DMS79 (cell line): ENCODE results near the gene SMIM21.
A peak's percentile ranks its signal among the peaks of the same experiment; 100 is the strongest.

Source experiments
- DNase-seq: peaks from one replicate; lab custom pipeline; 2025; lab: John Stamatoyannopoulos, UW

SMIM21 gene

GRCh38 chr18:75427603-75428002, at the start of gene SMIM21:
Gene SMIM21, minus strand, starts transcription at chr18:75427703. Its CDS starts 140 bp downstream, at chr18:75427563.
- no peak for DNase-seq

DNA sequence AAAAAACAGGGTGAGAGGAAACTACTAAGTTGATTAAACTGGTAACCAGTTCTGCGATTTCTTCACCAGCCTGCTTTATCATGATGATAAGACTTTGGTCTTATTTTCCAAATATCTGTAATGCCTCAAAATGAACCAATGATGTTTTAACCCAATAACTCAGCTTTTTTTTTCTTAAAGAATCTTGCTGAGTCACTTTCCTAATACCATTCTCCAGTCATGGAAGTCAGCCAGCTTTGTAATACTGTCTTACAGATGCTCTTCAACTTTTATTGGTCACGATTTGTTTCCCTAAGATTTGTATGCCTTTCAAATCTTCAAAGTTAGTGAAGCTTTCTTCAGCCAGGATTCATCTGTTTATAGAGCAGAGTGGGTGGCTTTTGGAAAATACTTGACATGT, 47.7 kb upstream of the SMIM21 start:
- peak; percentile 20 for DNase-seq

- no peak for DNase-seq
Measured at GRCh38 chr18:75474332-75474731, 46.8 kb upstream of the SMIM21 start.

DNA sequence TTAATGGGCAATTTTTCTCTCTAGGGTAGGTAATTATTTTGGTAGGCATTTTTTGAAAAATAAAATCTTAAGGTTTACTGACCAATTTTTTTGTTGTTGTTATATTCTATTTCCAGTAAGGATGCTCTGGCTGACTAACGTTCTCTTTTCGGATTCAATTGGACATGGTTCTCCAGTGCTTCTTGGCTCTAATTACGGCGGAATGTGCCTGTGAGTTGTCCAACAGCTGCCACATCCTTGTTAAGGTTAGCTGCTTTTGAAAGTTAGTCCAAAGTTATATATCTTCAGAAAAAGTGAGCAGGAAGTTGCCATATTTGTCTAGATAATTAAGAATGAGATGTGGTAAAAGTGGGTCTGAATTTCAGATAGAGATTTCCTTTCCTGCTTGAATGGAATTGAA, 45.8 kb upstream of the SMIM21 start:
- no peak for DNase-seq

DNA sequence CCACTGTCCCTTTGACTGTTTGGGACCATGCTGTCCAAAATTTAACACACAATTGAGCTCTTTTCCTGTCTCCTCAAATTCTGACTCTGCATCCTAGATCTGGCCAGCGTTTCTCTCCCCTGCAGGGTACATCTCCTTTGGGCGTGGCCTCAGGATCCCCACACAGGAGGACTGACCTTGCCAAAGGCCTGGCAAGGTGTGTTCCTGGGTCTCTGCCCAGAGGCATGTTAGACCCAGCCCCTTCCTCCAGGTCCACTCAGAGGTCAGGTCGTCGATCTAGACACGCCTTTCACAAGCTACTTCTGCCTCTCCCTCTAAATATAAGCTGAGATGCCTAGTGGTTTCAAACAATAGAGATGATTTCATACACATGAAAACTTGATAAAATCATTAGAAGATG, 45.4 kb upstream of the SMIM21 start:
- no peak for DNase-seq

GRCh38 chr18:75472396-75472795, 44.9 kb upstream of the SMIM21 start:
- DNase-seq: no peak

GRCh38 chr18:75471850-75472249, 44.3 kb upstream of the SMIM21 start:
- DNase-seq: no peak

GRCh38 chr18:75467851-75468250, 40.3 kb upstream of the SMIM21 start:
- no peak for DNase-seq

DNA sequence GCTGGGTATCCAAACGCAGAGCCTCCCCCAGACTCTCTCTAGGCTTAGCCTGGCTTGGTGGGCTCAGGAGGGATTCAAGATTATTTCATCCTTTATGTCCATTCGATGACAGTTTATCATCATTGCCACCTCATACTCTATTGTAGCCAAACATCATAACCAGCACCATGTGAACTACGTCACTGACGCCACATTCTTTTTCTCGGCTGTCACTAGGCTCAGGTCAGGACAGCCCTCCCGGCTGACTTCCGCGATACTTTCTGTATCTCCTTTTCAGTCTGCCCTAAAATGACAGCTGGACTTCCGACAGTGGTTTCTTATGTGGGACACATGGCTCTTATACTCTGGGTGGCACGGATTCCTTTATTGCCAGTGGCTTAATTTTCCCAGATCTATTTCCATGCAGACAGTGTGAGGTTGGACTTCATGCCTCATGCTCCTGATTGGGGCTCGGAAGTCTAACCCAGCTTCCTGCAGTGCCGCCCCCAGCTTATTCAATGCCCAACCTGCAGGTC, 39.8 kb upstream of the SMIM21 start:
- no peak for DNase-seq

DNA sequence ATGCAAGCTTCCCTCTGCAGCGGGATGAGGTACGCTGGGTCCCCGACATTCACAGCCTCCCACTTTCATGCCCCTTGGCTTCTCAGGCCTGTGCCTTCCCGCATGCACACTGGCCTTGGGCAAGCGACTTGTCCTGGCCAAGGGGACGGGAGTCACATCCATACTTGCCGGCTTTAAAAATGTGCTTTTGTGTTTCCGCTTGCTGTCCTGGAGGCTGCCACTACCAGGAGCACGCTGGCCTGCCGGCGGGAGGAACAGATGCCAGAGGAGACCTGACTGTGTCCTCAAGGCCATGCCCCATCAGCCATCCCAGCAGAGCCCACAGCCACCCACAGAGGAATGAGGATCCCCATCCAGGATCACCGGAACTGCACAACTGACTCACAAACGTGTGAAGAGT, 36.9 kb upstream of the SMIM21 start:
- DNase-seq: no peak

- DNase-seq: no peak
Measured at GRCh38 chr18:75462178-75462832, 34.8 kb upstream of the SMIM21 start.

GRCh38 chr18:75456199-75456631, 28.7 kb upstream of the SMIM21 start:
- no peak for DNase-seq

DNA sequence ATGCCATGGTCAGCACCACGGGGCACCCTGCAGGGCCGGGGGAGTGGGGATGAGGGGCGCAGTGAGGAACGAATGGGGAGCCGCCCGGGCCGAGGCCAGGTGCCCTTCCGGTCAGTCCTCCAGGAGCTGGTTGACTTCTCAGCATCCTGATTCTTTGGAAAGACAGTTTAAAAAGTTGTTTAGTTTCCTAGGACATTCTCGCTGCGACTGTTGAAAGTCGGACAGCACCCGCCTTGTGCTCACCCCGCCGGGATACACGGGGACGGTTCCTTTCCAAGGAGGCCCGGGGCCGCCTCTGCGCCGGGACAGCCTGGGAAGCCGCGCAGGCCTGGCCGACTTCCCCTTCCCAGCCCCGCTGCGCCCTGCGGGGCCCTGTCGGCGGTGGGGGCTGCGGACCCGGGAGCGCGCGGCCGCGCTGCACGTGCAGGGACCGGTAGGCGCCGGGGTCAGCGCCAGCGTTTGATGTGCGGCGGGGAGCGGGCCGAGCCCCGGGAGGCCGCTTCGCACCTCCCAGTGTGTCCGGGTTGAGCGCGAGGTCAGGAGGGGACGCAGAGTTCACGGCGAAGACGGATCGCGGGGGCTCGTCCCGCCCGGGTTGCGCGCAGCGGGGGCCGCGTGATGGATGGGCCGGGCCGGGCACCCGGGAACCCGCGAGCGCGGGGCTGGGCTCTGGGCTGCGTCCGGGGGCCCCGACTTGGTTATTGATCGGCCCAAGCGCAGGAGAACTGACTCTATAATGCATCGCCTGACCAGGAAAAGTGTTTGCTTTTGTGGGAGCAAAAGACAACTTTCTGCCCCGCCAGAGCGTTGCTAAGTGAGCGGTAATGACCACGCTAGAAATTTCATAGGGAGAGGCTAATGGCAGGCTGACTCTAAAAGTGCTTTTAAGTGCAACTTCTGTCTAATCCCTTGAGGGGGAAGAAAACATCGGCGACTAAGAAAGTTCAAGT, 28.0 kb upstream of the SMIM21 start:
- peak; percentile 5 for DNase-seq

DNA sequence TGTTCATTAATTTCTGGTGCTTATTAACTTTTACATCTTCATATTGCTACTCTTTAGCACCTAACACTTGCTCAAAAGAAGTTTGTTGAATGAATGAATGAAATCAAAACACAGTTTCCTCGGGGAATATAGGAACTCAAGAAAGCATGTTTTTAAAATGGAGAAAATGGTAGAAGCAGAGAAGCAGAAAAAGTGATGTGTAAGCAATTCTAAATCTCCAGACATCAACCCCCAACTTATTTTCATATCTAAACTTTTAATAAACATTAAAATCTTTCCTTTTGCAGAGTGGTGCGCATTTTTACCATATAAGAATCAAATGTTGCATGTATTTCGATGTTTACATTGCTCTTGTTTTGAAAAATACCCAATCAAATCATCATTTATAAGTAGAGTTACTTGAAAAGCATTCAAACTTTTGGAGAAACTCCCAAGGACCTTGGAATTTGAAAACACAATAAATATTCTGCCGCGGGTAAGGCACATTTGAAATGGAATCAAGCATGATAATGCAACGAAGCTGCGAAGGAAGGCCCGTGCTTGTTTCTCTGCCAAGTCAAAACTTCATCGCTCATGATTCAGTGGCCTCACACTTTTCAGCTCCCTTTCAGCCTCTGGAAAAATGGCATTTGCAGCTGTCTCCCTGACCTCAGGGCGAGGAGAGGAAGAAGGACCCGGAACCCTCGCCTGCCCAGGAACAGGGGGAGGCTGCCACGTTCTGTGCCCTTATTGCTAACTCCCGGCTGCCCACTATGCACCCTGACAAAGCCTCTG, 26.7 kb upstream of the SMIM21 start:
- DNase-seq: no peak

- no peak for DNase-seq
Measured at GRCh38 chr18:75450906-75451305, 23.4 kb upstream of the SMIM21 start.

- DNase-seq: no peak
Measured at GRCh38 chr18:75441896-75442295, 14.4 kb upstream of the SMIM21 start.

DNA sequence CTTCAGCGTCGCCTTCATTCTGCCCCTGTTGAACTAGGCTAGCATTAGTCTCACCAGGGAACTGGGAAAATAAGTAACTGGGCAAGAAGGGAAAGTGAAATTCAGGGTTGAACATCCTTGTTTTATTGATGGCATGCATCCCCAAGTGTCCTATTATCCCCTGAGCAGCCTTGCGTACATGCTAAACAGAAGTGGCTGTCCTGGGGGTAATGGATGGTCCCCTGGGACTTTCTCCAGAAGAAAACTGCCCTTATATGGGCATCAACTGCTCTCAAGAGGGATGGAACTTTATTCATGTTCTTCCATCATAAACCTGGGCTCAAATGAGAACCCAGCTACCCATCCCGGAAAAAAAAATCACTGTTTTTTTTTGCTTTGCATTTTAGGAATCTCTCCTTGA, 11.8 kb upstream of the SMIM21 start:
- DNase-seq: no peak

DNA sequence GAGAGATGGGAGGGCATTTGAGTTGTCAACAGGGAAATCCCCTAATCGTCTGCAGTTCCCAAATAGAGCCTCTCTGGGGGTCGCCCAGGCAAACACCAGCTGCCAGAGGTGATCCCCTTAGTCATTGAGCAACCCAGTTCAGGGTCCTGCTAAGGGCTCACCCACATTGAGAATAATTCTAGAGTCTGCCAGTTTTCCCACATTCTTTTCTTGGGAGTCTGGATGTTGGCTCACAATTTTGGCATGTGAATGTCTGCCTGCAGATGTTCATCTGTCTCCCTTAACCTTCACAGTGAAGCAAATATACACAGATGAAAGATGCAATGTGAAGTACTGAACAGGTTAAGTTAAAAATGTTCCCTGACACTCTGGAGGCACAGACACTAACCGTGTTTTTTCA, 11.4 kb upstream of the SMIM21 start:
- DNase-seq: no peak

- no peak for DNase-seq
Measured at GRCh38 chr18:75437979-75438378, 10.5 kb upstream of the SMIM21 start.

DNA sequence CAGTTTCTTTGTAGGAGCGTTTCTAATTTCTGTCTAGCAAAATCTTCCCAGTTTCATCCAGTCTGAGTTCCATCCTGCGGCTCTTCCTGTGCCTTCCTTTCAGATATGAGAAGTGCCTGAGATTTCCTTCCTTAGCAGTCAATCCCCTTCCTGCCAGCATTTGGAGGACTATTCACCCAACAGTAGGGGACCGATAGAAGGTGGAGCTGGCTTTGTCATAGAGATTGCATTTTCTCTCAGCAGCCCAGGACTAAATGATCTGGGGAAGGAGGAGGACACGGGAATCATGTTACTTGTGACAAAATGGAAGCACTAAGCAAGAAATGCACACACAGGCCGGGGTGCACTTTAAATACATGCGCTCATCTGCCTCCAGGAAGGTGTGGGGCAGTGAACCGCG, 5.6 kb upstream of the SMIM21 start:
- no peak for DNase-seq

DNA sequence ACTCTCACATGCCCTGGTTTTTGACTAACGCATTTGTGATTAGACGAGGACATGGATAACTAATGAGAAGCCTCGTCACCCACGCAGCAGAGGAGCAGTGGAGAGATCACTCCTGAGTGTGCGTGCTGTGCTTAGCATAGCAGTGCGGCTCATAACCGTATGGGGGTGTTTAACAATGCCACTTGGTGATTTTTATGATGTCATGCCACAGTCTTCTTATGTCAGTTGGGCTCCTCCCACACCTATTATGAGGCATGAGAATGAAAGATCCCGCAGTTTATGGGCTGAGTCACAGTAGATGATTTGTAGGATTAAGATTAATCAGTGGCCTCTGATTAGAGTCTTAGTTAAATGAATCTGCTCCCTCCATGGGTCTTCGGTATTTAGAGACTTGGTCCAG, 2.5 kb upstream of the SMIM21 start:
- DNase-seq: no peak

- DNase-seq: no peak
Measured at GRCh38 chr18:75428490-75428889, 987 bp upstream of the SMIM21 start.
